Panc1 (cell line): ENCODE results near the gene FHAD1.

ENCODE experiments used
- POLR2AphosphoS5 ChIP-seq: IDR thresholded peaks from 2 replicates; pipeline ENCODE4 v1.6.1; 2012; ENCODE audit warnings: mild to moderate bottlenecking, low read depth, low read length, moderate library complexity
- SIN3A ChIP-seq: IDR thresholded peaks from 2 replicates; pipeline ENCODE4 v1.6.1; 2012; ENCODE audit warnings: low read depth, mild to moderate bottlenecking, low read length, moderate library complexity, borderline replicate concordance; ENCODE audit not compliant: insufficient read depth
- TF ChIP-seq, protein P1 (sequence below): fragments of 450-650 bp; IDR thresholded peaks from 2 replicates; pipeline ENCODE4 v1.5.1; 2017; ENCODE audit warnings: mild to moderate bottlenecking
- TF ChIP-seq, protein P2 (sequence below), 2 experiments: IDR thresholded peaks; 2 replicates each; pipeline ENCODE4 v1.6.1; 2011 to 2012; ENCODE audit warnings: low read depth in 2 of 2, control low read depth in 1 of 2, low read length in 1 of 2, mild to moderate bottlenecking in 1 of 2, moderate library complexity in 1 of 2; ENCODE audit not compliant: insufficient read depth in 1 of 2

DNA sequence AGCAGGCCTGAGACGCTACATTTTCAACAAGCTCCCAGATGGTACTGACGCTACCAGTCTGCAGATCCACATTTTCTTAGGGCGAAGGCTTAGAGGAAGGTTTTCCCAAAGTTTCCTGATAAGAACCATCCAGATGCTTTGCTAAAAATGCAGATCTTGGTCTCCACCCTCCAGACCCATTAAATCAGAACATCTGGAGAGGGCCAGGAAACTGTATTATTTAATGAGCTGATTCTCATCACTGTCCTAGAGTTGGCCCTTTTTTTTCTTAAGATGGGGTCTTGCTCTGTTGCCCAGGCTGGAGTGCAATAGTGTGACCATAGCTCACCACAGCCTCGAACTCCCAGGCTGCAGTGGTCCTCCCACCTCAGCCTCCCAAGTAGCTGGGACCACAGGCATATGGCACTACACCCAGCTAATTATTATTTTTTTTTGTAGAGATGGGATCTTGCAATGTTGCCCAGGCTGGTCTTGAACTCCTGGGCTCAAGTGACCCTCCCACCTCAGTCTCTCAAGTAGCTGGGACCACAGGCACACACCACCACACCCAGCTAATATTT is 95.5 kb downstream of the FHAD1 start:
- TF ChIP-seq, protein P1, sequence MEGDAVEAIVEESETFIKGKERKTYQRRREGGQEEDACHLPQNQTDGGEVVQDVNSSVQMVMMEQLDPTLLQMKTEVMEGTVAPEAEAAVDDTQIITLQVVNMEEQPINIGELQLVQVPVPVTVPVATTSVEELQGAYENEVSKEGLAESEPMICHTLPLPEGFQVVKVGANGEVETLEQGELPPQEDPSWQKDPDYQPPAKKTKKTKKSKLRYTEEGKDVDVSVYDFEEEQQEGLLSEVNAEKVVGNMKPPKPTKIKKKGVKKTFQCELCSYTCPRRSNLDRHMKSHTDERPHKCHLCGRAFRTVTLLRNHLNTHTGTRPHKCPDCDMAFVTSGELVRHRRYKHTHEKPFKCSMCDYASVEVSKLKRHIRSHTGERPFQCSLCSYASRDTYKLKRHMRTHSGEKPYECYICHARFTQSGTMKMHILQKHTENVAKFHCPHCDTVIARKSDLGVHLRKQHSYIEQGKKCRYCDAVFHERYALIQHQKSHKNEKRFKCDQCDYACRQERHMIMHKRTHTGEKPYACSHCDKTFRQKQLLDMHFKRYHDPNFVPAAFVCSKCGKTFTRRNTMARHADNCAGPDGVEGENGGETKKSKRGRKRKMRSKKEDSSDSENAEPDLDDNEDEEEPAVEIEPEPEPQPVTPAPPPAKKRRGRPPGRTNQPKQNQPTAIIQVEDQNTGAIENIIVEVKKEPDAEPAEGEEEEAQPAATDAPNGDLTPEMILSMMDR = no peak
- TF ChIP-seq POLR2AphosphoS5 (no peak), SIN3A (no peak)
- TF ChIP-seq, protein P2, sequence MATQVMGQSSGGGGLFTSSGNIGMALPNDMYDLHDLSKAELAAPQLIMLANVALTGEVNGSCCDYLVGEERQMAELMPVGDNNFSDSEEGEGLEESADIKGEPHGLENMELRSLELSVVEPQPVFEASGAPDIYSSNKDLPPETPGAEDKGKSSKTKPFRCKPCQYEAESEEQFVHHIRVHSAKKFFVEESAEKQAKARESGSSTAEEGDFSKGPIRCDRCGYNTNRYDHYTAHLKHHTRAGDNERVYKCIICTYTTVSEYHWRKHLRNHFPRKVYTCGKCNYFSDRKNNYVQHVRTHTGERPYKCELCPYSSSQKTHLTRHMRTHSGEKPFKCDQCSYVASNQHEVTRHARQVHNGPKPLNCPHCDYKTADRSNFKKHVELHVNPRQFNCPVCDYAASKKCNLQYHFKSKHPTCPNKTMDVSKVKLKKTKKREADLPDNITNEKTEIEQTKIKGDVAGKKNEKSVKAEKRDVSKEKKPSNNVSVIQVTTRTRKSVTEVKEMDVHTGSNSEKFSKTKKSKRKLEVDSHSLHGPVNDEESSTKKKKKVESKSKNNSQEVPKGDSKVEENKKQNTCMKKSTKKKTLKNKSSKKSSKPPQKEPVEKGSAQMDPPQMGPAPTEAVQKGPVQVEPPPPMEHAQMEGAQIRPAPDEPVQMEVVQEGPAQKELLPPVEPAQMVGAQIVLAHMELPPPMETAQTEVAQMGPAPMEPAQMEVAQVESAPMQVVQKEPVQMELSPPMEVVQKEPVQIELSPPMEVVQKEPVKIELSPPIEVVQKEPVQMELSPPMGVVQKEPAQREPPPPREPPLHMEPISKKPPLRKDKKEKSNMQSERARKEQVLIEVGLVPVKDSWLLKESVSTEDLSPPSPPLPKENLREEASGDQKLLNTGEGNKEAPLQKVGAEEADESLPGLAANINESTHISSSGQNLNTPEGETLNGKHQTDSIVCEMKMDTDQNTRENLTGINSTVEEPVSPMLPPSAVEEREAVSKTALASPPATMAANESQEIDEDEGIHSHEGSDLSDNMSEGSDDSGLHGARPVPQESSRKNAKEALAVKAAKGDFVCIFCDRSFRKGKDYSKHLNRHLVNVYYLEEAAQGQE (IDR thresholded peaks at IDR 0.05; ENCODE audit: insufficient read depth in 1 of 2, low read depth in 2 of 2, low read length in 1 of 2) = no peak
